GM21390 (cell line): Measurements from ENCODE around the gene LRBA.
A peak's percentile ranks its signal among the peaks of the same experiment; 100 is the strongest.

Source experiments
- ATAC-seq: cut with Tn5 transposase; IDR thresholded peaks from one replicate; pipeline ENCODE4 v1.9.1; 2021; ENCODE audit not compliant: unreplicated experiment

Gene LRBA

GRCh38 chr4:150890246-150890645 lies 124.8 kb downstream of the LRBA start:
- ATAC-seq = no peak

GRCh38 chr4:150889306-150889705 lies 125.8 kb downstream of the LRBA start:
- ATAC-seq = no peak

- ATAC-seq = no peak
These were observed 126.5 kb downstream of the LRBA start for GRCh38 chr4:150888625-150889024.

GRCh38 chr4:150888217-150888616 lies 126.9 kb downstream of the LRBA start:
- ATAC-seq = peak; percentile 36

GRCh38 chr4:150886597-150886996 lies 128.5 kb downstream of the LRBA start:
- no peak for ATAC-seq

GRCh38 chr4:150884625-150885024 lies 130.5 kb downstream of the LRBA start:
- no peak for ATAC-seq

GRCh38 chr4:150875367-150875766 lies 139.7 kb downstream of the LRBA start:
- no peak for ATAC-seq

GRCh38 chr4:150874338-150875226 lies 140.5 kb downstream of the LRBA start:
- no peak for ATAC-seq

GRCh38 chr4:150867148-150867547 lies 147.9 kb downstream of the LRBA start:
- peak; percentile 91 for ATAC-seq

- ATAC-seq = no peak
These were observed 151.6 kb downstream of the LRBA start for GRCh38 chr4:150863456-150863855.

- no peak for ATAC-seq
These were observed 152.3 kb downstream of the LRBA start for GRCh38 chr4:150862829-150863228.

- no peak for ATAC-seq
These were observed 155.6 kb downstream of the LRBA start for GRCh38 chr4:150859453-150859852.

- no peak for ATAC-seq
These were observed 159.0 kb downstream of the LRBA start for GRCh38 chr4:150855981-150856510.

- ATAC-seq = no peak
These were observed 160.5 kb downstream of the LRBA start for GRCh38 chr4:150854600-150854999.

GRCh38 chr4:150853882-150854281 lies 161.2 kb downstream of the LRBA start:
- ATAC-seq = no peak

- ATAC-seq = no peak
These were observed 162.9 kb downstream of the LRBA start for GRCh38 chr4:150852216-150852615.

- ATAC-seq = no peak
These were observed 166.1 kb downstream of the LRBA start for GRCh38 chr4:150849016-150849415.

- ATAC-seq = peak; percentile 94
These were observed 186.9 kb downstream of the LRBA start for GRCh38 chr4:150828159-150828558.

GRCh38 chr4:150827226-150827625 lies 187.9 kb downstream of the LRBA start:
- ATAC-seq = no peak

GRCh38 chr4:150826306-150826705 lies 188.8 kb downstream of the LRBA start:
- no peak for ATAC-seq

GRCh38 chr4:150822407-150822806 lies 192.7 kb downstream of the LRBA start:
- ATAC-seq = no peak

- no peak for ATAC-seq
These were observed 193.4 kb downstream of the LRBA start for GRCh38 chr4:150821641-150822040.

GRCh38 chr4:150820409-150820808 lies 194.7 kb downstream of the LRBA start:
- no peak for ATAC-seq
